ENCODE data around the gene GPR17. TPM values are rescaled to one million over a fixed set of nuclear protein-coding genes. Genes with fewer than 3 reads are reported as not detected.

Gene GPR17
- total and polyA plus RNA-seq, 2 experiments from 2014 or later = not detected

DNA sequence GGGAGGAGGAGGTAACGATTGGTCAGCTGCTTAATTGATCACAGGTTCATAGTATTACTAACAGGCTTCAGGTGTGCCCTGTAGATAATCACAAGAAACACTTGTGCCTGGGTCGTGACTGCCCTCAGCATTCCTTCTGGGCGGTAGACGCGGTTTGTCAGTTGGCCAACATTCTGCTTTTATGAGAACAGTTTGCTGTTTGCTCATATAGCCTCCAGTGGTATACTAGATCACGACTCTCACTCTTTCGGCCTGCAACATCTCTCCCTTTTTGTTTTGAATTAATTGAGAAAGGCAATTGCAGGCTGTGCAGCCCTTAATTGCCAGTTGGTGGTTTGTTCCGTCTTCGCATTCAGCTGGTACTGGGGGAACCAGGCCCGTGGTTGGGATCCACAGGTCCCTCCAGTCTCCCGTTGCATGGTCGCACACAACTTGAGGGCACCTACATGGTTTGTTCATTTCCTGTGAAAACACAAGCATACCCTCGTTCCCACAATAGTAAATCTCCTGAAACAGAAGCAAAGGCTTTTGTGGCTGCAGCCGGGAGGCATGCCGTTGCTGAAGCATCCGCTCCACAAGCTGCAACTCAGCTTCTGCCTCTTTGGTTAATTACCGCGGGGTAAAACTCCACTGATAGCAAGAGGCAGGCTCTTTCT lies 30.3 kb upstream of the GPR17 start:
- H3K4me3 ChIP-seq = no peak overlapping the region
- H3K36me3 ChIP-seq (ENCODE audit: insufficient read depth) = no peaks in the 10 kb centered on the region
- Mint-ChIP-seq H3K27ac (no peak overlapping the region), H3K4me3 (no peak overlapping the region), H3K9me3 (peaks cover 5% of the 10 kb centered on the region; the same call in 1 of the 3 replicates), H3K36me3 (ENCODE audit: low read depth) (no peaks in the 10 kb centered on the region; the same call in 2 of the 3 replicates), H3K27me3 (ENCODE audit: insufficient read depth, low read depth, poor library complexity) (peaks cover 13% of the 10 kb centered on the region), H3K4me1 (no peaks in the 10 kb centered on the region)
- H3K27me3 ChIP-seq (ENCODE audit: insufficient read depth) = no peaks in the 10 kb centered on the region
- peaks cover 3% of the 10 kb centered on the region; the same call in 1 of the 2 replicates for H3K9me2 ChIP-seq (ENCODE audit: insufficient read depth)
- ATAC-seq (no peak), DNase-seq (ENCODE audit: low spot score) (no peak)
- H3F3A ChIP-seq (replicated peaks; ENCODE audit: low read depth) = no peaks in the 10 kb centered on the region
- TF ChIP-seq ZNF114 (CRISPR knock-in tag; IDR thresholded peaks at IDR 0.05) (no peak), EZH2phosphoT487 (IDR thresholded peaks at IDR 0.05; ENCODE audit: unreplicated experiment) (no peak), ETS1 (IDR thresholded peaks at IDR 0.05) (no peak), JUNB (IDR thresholded peaks at IDR 0.05; ENCODE audit: unreplicated experiment) (no peak), EZH2 (IDR thresholded peaks at IDR 0.05; ENCODE audit: low read depth, unreplicated experiment) (no peak), ZNF331 (CRISPR knock-in tag; IDR thresholded peaks at IDR 0.05; ENCODE audit: low read depth) (no peak), NANOG (IDR thresholded peaks at IDR 0.05; ENCODE audit: borderline replicate concordance) (no peak)
- H2AFZ ChIP-seq = no peak overlapping the region
- no peaks in the 10 kb centered on the region for H3K4me1 ChIP-seq (ENCODE audit: insufficient read depth)
- H4K20me1 ChIP-seq (replicated peaks; ENCODE audit: insufficient read depth) = no peaks in the 10 kb centered on the region
- H3K79me2 ChIP-seq (replicated peaks; ENCODE audit: insufficient read depth) = no peaks in the 10 kb centered on the region
- no peak overlapping the region for H3K4me2 ChIP-seq
- no peak overlapping the region for H3K27ac ChIP-seq (ENCODE audit: low read depth)

DNA sequence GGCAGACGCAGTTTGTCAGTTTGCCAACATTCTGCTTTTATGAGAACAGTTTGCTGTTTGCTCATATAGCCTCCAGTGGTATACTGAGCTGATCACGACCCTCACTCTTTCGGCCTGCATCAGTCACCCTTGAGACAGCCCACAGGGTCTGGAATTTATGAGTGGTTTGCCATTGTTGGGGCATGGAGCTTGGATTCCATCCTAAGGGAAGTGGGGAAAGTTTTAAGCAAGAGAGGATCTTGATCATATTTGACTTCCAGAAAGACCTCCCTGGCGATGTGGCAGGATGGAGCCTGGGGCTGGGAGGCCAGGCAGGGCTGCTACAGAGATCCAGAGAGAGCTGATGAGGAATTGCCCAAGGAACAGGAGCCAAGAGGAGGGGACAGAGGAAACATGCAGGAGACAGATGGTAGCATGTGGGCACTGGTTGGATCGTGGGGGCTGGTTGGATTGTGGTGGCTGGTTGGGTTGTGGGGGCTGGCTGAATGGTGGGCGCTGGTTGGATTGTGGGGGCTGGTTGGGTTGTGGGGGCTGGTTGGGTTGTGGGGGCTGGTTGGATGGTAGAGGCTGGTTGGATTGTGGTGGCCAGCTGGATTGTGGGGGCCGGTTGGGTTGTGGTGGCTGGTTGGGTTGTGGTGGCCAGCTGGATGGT lies 27.3 kb upstream of the GPR17 start:
- no peak overlapping the region for H2AFZ ChIP-seq
- no peaks in the 10 kb centered on the region for H3K27me3 ChIP-seq (ENCODE audit: insufficient read depth)
- no peaks in the 10 kb centered on the region for H3K79me2 ChIP-seq (replicated peaks; ENCODE audit: insufficient read depth)
- H4K20me1 ChIP-seq (replicated peaks; ENCODE audit: insufficient read depth) = no peaks in the 10 kb centered on the region
- no peaks in the 10 kb centered on the region for H3F3A ChIP-seq (replicated peaks; ENCODE audit: low read depth)
- no peaks in the 10 kb centered on the region for H3K4me1 Mint-ChIP-seq
- no peaks in the 10 kb centered on the region for H3K36me3 Mint-ChIP-seq (ENCODE audit: low read depth)
- H3K9me2 ChIP-seq (ENCODE audit: insufficient read depth) = no peaks in the 10 kb centered on the region; the same call in 1 of the 2 replicates
- peaks cover 5% of the 10 kb centered on the region for H3K27me3 Mint-ChIP-seq (ENCODE audit: insufficient read depth, low read depth, poor library complexity)
- H3K4me3 Mint-ChIP-seq = no peak overlapping the region
- H3K36me3 ChIP-seq (ENCODE audit: insufficient read depth) = no peaks in the 10 kb centered on the region
- H3K9me3 Mint-ChIP-seq = no peaks in the 10 kb centered on the region; the same call in 2 of the 3 replicates
- H3K4me2 ChIP-seq = no peak overlapping the region
- TF ChIP-seq ZNF114 (CRISPR knock-in tag; IDR thresholded peaks at IDR 0.05) (no peak), CREB1 (CRISPR knock-in tag; IDR thresholded peaks at IDR 0.05; ENCODE audit: low read depth) (no peak), EZH2 (IDR thresholded peaks at IDR 0.05; ENCODE audit: low read depth, unreplicated experiment) (no peak), JUNB (IDR thresholded peaks at IDR 0.05; ENCODE audit: unreplicated experiment) (no peak), STAT1 (IDR thresholded peaks at IDR 0.05; ENCODE audit: unreplicated experiment) (no peak)
- TF ChIP-seq, protein P1, sequence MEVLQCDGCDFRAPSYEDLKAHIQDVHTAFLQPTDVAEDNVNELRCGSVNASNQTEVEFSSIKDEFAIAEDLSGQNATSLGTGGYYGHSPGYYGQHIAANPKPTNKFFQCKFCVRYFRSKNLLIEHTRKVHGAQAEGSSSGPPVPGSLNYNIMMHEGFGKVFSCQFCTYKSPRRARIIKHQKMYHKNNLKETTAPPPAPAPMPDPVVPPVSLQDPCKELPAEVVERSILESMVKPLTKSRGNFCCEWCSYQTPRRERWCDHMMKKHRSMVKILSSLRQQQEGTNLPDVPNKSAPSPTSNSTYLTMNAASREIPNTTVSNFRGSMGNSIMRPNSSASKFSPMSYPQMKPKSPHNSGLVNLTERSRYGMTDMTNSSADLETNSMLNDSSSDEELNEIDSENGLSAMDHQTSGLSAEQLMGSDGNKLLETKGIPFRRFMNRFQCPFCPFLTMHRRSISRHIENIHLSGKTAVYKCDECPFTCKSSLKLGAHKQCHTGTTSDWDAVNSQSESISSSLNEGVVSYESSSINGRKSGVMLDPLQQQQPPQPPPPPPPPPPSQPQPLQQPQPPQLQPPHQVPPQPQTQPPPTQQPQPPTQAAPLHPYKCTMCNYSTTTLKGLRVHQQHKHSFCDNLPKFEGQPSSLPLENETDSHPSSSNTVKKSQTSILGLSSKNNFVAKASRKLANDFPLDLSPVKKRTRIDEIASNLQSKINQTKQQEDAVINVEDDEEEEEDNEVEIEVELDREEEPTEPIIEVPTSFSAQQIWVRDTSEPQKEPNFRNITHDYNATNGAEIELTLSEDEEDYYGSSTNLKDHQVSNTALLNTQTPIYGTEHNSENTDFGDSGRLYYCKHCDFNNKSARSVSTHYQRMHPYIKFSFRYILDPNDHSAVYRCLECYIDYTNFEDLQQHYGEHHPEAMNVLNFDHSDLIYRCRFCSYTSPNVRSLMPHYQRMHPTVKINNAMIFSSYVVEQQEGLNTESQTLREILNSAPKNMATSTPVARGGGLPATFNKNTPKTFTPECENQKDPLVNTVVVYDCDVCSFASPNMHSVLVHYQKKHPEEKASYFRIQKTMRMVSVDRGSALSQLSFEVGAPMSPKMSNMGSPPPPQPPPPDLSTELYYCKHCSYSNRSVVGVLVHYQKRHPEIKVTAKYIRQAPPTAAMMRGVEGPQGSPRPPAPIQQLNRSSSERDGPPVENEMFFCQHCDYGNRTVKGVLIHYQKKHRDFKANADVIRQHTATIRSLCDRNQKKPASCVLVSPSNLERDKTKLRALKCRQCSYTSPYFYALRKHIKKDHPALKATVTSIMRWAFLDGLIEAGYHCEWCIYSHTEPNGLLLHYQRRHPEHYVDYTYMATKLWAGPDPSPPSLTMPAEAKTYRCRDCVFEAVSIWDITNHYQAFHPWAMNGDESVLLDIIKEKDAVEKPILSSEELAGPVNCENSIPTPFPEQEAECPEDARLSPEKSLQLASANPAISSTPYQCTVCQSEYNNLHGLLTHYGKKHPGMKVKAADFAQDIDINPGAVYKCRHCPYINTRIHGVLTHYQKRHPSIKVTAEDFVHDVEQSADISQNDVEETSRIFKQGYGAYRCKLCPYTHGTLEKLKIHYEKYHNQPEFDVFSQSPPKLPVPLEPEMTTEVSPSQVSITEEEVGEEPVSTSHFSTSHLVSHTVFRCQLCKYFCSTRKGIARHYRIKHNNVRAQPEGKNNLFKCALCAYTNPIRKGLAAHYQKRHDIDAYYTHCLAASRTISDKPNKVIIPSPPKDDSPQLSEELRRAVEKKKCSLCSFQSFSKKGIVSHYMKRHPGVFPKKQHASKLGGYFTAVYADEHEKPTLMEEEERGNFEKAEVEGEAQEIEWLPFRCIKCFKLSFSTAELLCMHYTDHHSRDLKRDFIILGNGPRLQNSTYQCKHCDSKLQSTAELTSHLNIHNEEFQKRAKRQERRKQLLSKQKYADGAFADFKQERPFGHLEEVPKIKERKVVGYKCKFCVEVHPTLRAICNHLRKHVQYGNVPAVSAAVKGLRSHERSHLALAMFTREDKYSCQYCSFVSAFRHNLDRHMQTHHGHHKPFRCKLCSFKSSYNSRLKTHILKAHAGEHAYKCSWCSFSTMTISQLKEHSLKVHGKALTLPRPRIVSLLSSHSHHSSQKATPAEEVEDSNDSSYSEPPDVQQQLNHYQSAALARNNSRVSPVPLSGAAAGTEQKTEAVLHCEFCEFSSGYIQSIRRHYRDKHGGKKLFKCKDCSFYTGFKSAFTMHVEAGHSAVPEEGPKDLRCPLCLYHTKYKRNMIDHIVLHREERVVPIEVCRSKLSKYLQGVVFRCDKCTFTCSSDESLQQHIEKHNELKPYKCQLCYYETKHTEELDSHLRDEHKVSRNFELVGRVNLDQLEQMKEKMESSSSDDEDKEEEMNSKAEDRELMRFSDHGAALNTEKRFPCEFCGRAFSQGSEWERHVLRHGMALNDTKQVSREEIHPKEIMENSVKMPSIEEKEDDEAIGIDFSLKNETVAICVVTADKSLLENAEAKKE (CRISPR knock-in tag; IDR thresholded peaks at IDR 0.05) = no peak
- DNase-seq (ENCODE audit: low spot score) (no peak), ATAC-seq (no peak)
- H3K4me3 ChIP-seq = no peak overlapping the region
- no peak overlapping the region for H3K27ac Mint-ChIP-seq
- H3K4me1 ChIP-seq (ENCODE audit: insufficient read depth) = no peaks in the 10 kb centered on the region
- H3K27ac ChIP-seq (ENCODE audit: low read depth) = no peak overlapping the region

Measured in GM23338 (cell line).